RWPE1 (cell line): ENCODE results near the gene LRRC45.

ENCODE experiments used
- CTCF ChIA-PET: fragments of 350-600 bp; sonication (Branson Sonifier 250); formaldehyde crosslinking; extraction: SDS; loops from one replicate; lab custom pipeline; 2021; lab: Yijun Ruan, JAX
- POLR2A ChIA-PET: fragments of 400-600 bp; formaldehyde crosslinking; extraction: SDS; loops from one replicate; lab custom pipeline; 2020; ENCODE audit warnings: antibody characterized with exemption; ENCODE audit not compliant: low non-redundant PET; lab: Yijun Ruan, JAX
- DNase-seq: peaks from one replicate; pipeline ENCODE4 v3.0.0; 2012; ENCODE audit warnings: low spot score
- H3K27ac ChIP-seq: fragments of 450-650 bp; 2 replicates; pipeline ENCODE4 v1.5.1; 2017
- TF ChIP-seq, protein P1 (sequence below): fragments of 450-650 bp; conservative IDR thresholded peaks from 2 replicates; pipeline ENCODE4 v1.5.1; 2017; ENCODE audit warnings: low read depth, mild to moderate bottlenecking

The LRRC45 gene

DNA sequence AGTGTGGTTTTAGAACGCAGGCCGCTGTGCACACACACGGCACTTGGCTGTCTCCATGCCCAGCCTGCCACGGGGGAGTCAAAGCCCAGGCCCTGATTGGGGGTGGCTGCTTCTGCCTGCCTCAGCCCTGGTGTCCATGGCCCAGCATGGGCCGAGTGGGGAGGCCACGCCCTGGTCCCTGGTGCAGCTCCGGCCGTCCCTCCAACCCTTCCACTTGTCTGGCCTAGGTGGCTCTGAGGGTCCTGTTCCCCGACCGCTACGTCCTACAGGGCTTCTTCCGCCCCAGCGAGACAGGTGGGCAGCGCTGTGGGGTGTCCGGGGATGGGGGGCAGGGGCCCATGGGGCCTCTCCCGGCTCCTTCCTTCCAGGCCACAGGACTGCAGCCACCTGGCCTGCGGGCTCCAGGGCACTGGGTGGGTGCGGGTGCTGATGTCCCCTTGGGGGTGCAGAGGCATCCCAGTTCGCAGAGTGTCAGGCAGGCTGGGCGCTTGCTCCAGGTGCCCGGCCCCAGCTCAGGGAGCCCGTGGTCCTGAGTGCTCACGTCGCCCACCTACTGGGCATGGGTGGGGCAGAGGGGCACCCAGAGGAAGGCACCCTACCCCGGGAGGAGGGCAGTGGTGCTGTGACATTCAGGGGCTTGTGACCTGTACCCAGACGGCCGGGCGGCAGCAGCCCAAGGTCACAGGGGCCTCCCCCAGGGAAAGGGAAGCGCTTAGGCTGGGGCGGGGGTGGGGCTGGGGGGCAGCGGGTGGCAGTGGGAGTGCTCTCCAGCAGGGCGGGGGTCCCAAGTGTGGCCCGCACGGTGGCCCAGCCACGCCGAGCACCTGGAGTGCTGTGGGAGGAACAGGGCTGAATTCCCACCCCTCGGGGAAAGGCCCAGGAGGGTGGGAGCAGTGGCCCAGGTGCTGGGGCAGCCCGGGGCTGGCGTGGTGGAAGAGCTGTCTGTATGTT, 12.3 kb upstream of the LRRC45 start:
- TF ChIP-seq, protein P1, sequence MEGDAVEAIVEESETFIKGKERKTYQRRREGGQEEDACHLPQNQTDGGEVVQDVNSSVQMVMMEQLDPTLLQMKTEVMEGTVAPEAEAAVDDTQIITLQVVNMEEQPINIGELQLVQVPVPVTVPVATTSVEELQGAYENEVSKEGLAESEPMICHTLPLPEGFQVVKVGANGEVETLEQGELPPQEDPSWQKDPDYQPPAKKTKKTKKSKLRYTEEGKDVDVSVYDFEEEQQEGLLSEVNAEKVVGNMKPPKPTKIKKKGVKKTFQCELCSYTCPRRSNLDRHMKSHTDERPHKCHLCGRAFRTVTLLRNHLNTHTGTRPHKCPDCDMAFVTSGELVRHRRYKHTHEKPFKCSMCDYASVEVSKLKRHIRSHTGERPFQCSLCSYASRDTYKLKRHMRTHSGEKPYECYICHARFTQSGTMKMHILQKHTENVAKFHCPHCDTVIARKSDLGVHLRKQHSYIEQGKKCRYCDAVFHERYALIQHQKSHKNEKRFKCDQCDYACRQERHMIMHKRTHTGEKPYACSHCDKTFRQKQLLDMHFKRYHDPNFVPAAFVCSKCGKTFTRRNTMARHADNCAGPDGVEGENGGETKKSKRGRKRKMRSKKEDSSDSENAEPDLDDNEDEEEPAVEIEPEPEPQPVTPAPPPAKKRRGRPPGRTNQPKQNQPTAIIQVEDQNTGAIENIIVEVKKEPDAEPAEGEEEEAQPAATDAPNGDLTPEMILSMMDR: no peak
- ChIA-PET CTCF (interaction anchor here (4.0 to 4.7 kb wide), 2 partner anchors 10 to 51 kb away, joined by 20 to 25 read pairs; no protein-coding TSS in a partner anchor), POLR2A (no interaction called here)
- no peak for DNase-seq
- peak overlapping the region; percentile 60 for H3K27ac ChIP-seq

DNA sequence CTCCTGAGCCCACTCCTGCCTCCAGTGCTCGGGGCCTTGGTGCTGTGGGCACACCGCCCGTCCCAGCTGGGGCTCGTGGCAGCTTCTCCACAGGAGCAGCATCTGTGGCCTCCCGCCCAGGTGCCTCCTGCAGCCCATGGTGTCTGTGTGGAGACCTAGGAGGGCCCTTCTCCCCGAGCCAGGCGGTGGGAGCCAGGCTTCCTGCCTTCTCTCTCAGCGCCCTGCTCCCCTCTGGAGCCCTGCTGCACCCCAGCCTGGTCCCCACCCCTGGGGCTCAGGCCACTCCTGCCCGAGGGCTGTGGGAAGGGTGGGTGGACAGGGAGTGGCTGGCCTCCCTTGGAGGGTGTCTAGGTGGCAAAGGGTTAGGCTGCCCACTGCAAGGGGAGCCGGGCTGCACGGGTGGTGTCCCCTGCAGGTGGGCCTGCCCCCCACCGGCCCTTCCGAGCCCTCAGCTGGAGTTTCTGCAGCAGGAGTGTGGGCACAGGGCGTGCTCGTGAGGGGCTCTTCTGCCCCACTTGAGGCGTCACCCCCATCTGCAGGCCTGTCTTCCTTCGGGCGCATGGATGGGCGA, 11.4 kb upstream of the LRRC45 start:
- CTCF ChIA-PET: interaction anchor here (4.0 to 4.7 kb wide), 2 partner anchors 9 to 52 kb away, joined by 20 to 25 read pairs; no protein-coding TSS in a partner anchor
- peak overlapping the region; percentile 60 for H3K27ac ChIP-seq
- no peak for DNase-seq
- POLR2A ChIA-PET: no interaction called here
- TF ChIP-seq, protein P1: no peak

DNA sequence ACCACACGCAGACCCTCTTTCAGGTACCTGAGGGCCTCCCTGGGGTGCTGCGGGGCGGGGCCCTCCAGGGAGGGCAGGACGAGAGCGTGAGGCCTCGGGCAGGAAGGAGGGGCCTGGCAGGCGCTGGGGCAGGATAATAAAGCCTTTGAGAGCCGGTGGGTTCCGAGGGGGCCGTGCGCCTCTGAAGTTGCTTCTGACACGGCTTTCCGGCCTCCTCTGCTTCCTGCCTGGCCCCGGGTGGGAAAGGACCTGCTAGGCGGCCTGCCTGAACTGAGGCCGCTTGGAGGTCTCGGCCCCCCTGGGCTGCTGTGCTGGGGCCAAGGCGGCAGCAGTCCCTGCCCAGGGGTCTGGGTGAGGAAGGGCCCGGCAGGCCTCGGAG, 10.9 kb upstream of the LRRC45 start:
- DNase-seq: no peak
- ChIA-PET POLR2A (no interaction called here), CTCF (interaction anchor here (4.0 kb wide), 1 partner anchor 52 kb away, joined by 20 read pairs; no protein-coding TSS in a partner anchor)
- peak overlapping the region; percentile 60 for H3K27ac ChIP-seq
- TF ChIP-seq, protein P1: no peak

DNA sequence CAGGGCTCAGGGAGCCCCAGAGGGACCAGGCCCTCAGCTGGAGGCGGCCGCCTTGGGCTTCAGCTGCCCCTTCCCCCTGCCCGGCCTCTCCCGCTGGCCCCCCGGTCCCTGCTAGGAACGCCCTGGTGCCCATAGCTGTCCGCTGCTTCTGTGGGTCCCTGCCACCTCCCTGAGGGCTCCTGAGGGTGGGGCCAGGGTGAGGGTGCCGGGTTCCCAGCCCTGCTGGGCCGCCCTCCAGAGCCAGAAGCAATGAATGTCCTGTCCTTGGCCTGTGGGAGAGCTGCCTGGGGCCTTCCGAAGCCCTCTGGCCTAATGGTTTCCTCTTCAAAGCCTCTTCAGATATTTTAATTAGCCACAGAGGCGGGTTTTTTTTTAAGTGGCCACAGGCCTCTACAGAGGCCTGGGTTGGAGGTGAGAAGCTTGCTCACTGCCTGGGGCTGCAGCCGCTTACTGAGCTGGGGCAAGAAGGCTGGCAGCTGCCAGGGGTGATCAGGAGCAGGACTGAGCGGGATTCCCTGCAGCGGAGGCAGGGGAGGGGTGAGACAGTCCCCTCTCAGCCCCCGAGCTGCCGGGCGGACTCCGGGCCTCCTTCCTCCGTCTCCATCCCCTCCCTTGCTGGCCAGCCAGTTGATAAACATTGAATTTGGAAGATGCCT, 10.3 kb upstream of the LRRC45 start:
- H3K27ac ChIP-seq: peak overlapping the region; percentile 60
- no peak for DNase-seq
- ChIA-PET POLR2A (no interaction called here), CTCF (interaction anchor here (0.6 to 4.0 kb wide), 2 partner anchors 51 to 53 kb away, joined by 3 to 20 read pairs; no protein-coding TSS in a partner anchor)
- TF ChIP-seq, protein P1: no peak

DNA sequence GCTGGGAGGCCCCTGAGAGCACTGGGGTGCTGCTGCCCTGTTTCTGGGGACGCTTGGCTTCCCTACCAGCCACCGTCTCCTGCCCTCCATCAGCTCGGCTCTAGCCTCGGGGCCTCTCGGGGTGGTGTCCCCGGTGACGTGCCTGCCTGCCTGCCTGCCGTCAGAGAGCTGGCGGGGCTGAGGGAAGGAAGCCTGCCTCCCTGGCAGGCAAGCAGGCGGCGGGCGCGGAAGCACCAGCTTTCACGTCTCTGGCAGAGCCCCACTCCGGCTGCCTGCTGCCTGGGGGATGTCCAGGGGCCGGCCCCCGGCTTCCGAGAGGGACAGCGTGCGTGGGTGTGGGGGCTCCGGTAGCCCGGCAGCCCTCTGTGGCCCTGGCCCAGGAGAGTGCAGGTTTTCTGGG, 9.8 kb upstream of the LRRC45 start:
- CTCF ChIA-PET: interaction anchor here (0.6 to 4.0 kb wide), 3 partner anchors 9 to 53 kb away, joined by 3 to 20 read pairs (median 5); no protein-coding TSS in a partner anchor
- POLR2A ChIA-PET: no interaction called here
- H3K27ac ChIP-seq: peak overlapping the region; percentile 60
- no peak for DNase-seq
- TF ChIP-seq, protein P1: no peak
